HT1080 (cell line): ENCODE measurements around the gene ARL14EPL. TPM values are rescaled to one million over a fixed set of nuclear protein-coding genes. Genes with fewer than 3 reads are reported as not detected.

Experiments used
- total RNA-seq: library from RNA; depleted of rRNA; stranded (reverse); fragments of >200 nt; shearing (Covaris generic); gene quantifications from 2 replicates; pipeline ENCODE4 v1.2.3, GENCODE V29; 2014; rRNA removed

The ARL14EPL gene
- total RNA-seq, 1 experiment from 2014 or later, result not detected

Other genes with a start within 250 kb of the ARL14EPL start
- 1.4 and 3.3 TPM in 2 replicates for gene CDO1, start 215.8 kb upstream of the ARL14EPL start, total RNA-seq
- 28.9 and 30.5 TPM in 2 replicates for gene ATG12, start 190.9 kb upstream of the ARL14EPL start, total RNA-seq
- gene AP3S1, start 190.5 kb upstream of the ARL14EPL start, total RNA-seq, result 64.6 and 96.6 TPM in 2 replicates
- gene LVRN, start 70.0 kb upstream of the ARL14EPL start, total RNA-seq, result 0.03 TPM in 1 of 2 replicates, not detected in the other
- gene COMMD10, start 52.6 kb downstream of the ARL14EPL start, total RNA-seq, result 31.9 and 33.4 TPM in 2 replicates